GM18505 (cell line): ENCODE results near the gene ARL8A.
"Not testable (repeated sequence)": the region's sequence is repeated elsewhere in the genome, so short reads cannot be mapped to it uniquely, and the experiment has no call there.

ENCODE experiments used
- ATAC-seq: cut with Tn5 transposase; IDR thresholded peaks from one replicate; pipeline ENCODE4 v1.9.1; 2021; ENCODE audit not compliant: unreplicated experiment
- POLR2A ChIP-seq: IDR thresholded peaks from 4 replicates; pipeline ENCODE4 v1.6.1; 2011; ENCODE audit warnings: borderline replicate concordance; ENCODE audit not compliant: insufficient read depth, insufficient read length; ENCODE audit errors: extremely low read depth

The ARL8A gene

GRCh38 chr1:202146279-202146678, 1.7 kb upstream of the ARL8A start:
- no peak for TF ChIP-seq POLR2A
- no peak for ATAC-seq

GRCh38 chr1:202145744-202146140, 1.2 kb upstream of the ARL8A start:
- not testable (repeated sequence) for ATAC-seq

GRCh38 chr1:202145068-202145743, 669 bp upstream of the ARL8A start:
- peak; percentile 12 for TF ChIP-seq POLR2A
- no peak for ATAC-seq

- no peak for TF ChIP-seq POLR2A
- ATAC-seq, result peak; percentile 43
These were observed 652 bp downstream of the ARL8A start for GRCh38 chr1:202143768-202144401.

- peak; percentile 17 for ATAC-seq
- no peak for TF ChIP-seq POLR2A
These were observed 1.3 kb downstream of the ARL8A start for GRCh38 chr1:202143011-202143767.

- ATAC-seq, result not testable (repeated sequence)
These were observed 3.1 kb downstream of the ARL8A start for GRCh38 chr1:202141468-202141867.

- TF ChIP-seq POLR2A, result no peak
- no peak for ATAC-seq
These were observed 3.7 kb downstream of the ARL8A start for GRCh38 chr1:202140833-202141232.

- no peak for ATAC-seq
- TF ChIP-seq POLR2A, result no peak
These were observed 9.3 kb downstream of the ARL8A start for GRCh38 chr1:202135221-202135721.

- no peak for ATAC-seq
- no peak for TF ChIP-seq POLR2A
These were observed 9.8 kb downstream of the ARL8A start for GRCh38 chr1:202134645-202135172.

GRCh38 chr1:202133989-202134388, 10.5 kb downstream of the ARL8A start:
- TF ChIP-seq POLR2A, result no peak
- no peak for ATAC-seq

GRCh38 chr1:202133496-202133895, 11.0 kb downstream of the ARL8A start:
- no peak for ATAC-seq

GRCh38 chr1:202133001-202133400, 11.5 kb downstream of the ARL8A start:
- ATAC-seq, result no peak
- no peak for TF ChIP-seq POLR2A

More at GRCh38 chr1:202133496-202133895, 11.0 kb downstream of the ARL8A start:
- TF ChIP-seq POLR2A, result no peak

GRCh38 chr1:202131956-202132821, 12.3 kb downstream of the ARL8A start:
- no peak for TF ChIP-seq POLR2A
- no peak for ATAC-seq
